ELF-1 (cell line): ENCODE data around the gene PHKA2.

Experiments
- DNase-seq: peaks from one replicate; pipeline ENCODE4 v3.0.0-alpha.2; 2016; ENCODE audit warnings: low read depth, low spot score

Gene PHKA2

DNA sequence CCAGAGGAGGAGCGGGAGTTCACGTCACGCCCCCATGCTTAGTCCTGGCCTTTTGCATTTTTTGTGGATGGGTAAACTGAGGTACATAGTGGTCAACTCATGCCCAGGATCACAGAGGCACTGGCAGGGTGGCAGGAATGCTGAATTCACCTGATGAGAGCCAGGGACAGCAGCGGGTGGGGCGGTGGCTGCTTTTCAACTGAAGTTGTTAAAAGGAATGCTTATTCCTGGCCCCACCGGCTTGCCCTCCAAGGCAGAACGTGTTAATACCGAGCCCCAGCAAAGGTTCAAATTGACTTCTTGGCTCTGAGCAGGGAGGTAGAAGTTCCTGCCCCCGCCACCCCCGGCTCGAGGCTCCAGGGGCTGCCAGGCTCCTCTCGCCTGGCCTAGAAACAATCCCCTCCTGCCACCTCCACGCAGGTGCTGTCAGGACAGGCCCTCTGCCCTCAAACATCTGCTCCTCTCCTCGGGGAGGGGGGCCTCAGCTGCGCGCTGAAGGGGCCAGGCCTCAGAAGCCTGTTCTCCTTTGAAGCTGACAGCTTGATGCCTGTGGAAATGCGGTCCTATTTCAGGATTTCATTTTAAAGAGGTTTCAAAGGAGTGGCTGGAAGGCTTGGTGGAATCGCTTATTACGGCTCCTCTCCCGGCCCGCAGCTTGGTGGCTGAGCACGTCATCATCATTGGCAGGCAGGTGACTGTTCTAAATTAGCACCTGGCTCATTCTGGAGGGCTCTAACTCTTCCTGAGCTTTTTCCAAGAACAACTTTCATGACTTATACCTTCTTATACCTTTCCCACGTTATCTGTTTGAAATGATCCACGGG lies 93.0 kb downstream of the PHKA2 start:
- DNase-seq = no peak

DNA sequence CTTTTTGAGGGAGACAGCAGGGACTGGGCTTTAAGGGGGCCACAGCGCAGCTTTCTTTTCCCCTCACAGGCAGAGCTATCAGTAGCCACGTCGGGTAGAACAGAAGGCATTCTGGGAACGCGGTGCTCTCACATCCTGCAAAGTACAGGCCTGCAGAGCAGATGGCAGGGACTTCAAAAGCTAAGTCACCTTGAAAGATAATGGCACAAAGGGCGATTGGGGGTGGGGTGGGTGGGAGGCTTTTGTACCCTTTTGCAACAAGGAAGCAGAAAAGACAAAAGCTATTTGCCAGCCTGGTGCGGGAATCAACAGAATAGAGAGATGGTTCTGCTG lies 93.9 kb downstream of the PHKA2 start:
- DNase-seq = no peak

DNA sequence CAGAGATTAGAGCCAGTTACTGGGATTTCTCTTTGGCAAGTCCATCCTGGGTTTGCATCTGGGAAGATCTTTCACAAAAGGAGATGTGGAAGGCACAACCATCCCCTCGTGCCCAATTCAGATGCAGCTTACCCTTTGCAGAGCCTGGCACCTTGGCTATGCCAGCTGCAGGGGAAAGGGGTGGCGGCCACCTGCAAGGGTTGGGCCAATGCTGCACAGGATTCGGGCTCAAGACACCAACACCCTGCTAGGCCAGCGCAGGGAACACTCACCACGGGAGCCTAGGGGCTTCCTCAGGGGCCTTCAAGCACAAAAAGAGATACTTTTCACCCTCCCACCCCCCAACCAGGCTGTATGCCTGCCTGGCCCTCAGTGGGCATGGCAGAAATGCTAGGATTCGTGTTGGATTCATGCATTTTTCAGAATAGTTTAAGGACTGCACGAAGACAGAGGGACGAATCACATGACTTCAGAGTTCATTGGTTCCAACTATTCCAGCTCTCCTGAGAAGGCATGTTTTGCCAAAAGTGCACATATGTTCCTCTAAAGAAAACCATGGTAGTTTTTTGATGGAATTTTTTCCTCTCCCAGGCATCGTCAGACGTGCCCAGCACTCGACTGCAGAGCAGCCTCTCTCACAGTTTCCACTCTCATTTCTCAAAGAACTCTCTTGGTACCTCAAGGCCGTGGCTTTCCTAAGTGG lies 94.4 kb downstream of the PHKA2 start:
- no peak for DNase-seq

DNA sequence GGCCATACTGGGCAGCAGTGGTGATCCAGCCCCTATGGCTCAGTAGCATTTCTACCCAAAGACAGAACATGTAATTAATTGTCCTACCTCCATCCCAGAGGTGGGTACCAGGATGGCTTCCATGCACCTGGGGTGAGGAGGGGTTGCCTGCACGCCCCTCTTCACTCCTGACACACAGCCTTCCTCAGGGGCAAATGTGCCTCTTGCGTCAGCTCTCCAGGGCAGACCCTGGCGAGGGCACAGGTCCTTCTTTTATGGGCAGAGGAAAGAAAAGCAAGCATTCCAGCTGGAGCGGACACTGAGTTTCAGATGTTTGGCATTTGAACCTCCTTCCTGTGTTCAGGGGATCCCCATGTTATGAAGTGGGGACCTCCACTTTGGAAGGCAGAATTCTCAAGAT lies 95.6 kb downstream of the PHKA2 start:
- DNase-seq = no peak

DNA sequence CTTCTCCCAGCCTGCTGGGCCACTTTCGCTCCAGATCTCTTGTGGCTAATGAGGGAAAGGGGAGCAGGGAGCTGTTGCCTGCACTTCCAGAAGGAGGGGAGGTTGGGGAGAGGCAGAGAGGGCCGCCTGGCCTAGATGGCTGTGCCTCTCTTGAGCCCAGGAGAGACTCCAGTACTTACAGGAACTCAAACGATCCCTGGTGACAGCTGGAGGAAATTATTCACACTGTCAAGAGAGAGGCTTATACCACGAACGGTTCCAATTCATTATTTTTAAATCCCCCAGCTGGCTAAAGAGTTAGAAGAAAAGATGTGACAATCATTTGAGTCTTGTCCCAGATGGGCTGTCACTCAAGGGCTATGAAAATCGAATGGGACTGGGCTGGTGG lies 96.1 kb downstream of the PHKA2 start:
- no peak for DNase-seq

DNA sequence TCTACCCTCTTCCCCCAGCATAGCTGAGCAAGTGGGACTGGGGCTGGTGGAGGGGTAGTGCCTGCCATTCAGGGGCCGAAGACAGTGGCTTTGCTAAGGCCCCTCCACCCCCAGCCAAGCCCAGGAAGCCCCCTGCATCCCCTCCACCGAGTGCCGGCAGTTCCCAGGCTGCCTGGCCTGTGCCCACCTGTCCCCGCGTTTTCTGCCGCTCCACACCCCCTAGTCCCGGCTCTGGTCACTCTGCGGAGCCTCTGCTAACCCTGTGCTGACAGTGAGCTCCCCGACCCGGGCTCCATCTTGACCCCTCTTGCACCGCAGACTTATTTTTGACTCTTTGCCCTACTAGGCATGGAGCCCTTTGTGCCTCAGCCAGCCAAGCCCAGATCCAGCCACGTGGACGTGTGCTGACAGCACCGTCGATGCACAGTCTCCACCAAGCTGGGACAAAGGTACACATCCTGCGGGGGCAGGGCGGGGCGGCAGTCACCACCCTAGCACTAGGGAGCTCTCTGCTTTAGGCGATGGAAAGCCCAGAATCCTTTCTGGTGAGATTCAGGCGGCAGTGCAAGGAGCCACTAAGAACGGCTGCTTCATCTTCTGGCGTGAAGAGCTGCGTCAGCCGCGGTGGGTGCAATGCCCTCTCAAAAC lies 96.6 kb downstream of the PHKA2 start:
- no peak for DNase-seq

DNA sequence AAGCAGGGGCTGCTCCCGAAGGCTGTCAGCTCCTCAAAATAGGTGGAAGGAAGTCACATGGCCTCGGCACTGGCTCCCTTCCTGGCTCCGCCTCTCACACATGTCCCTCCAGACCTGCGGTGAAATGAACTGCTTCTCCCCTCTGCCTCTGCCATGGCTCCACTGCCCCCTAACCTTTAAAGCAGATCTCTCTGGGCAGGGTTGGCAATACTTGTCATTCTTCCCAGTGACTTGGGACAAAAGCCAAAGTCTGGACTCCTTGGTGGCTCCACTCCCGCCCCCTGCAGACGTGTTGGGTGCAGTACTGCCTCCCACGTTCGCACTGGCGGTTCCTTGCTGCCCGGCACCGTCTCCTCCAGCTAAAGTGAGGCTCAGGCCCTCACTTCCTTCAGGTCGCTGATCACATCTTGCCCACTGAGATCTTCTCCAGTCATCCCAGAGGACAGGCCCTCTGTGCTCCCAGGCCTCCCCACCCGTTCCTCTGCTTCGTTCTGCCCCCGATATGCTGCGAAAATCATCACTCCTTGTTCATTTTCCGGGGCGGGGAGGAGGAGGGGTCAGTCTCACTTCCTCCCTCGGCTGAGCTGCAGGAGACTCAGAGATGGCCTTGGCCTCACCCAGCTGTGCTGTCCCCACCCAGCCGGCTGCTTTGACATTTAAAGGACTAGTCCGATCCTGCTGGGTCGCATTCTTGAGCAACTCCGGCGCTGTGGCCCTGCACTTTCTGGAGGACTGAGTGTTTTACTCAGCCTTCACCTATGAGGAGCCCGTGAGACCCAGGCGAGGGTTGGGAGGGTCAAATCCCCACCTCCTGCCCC lies 97.4 kb downstream of the PHKA2 start:
- DNase-seq = peak; percentile 86

DNA sequence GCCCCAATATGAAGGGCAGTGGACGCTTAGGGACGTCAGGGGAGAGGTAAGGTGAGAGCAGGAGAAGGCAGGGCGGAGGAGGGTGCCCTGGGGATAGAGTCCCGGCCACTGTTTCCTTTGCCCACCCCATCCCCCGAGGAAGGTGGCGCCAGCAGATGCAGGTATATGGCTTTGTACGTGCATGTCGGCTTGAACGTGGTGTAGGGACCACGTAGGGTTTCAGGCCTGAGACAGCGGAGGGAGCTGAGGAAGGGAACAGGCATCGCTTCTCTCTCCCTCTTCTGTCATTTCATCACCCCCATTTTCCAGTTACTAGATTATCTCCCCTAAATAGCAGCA lies 97.9 kb downstream of the PHKA2 start:
- no peak for DNase-seq

DNA sequence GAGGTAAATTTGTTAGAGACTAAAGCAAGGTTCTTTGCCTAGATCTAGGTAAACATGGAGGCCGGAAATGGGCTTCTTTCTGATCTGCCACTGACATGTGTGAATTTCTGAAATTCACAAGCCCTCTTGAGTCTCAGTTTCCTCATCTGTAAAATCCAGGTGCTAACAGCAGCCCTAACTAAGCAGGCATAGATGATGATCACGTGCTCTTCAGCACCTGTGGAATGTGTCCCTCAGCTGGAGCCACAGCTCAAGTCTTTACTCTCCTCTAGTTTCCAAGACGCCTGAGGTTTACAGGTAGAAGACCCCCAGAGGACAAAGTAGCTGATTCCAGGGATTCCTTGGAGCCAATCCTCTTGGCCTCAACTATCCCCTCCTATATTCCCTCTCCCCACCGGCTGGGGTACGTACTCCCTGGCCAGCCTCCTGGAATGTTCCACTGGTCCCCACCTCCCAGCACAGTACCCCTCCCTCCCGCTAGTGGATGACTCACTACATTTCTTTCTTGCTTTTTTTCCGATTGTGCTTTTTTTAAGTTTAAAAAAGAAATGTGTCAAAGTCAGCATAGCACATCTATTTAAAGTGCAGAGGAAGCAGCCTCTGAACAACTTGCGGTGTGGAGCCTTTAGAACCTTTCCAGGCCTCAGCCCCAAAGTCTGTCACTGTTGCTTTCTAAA lies 98.4 kb downstream of the PHKA2 start:
- DNase-seq = no peak

DNA sequence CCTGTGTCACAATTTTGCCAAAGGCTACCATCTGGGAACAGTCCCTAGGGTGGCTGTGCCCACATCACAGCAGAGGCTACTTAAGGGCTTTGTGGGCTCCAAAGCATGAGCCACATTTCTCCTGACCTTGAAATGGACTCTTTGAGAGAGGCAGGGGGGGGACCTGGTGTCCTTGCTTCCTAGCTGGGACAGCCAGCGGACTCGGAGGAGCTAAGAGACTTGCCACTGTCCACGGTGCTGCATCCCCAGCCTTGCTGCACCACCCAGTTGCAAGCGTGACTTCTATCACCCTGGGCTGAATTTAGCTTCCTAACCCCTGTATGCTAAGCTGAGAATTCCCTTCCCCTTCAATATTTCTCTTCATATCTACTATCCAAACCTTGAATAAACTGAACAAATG lies 99.0 kb downstream of the PHKA2 start:
- DNase-seq = no peak

DNA sequence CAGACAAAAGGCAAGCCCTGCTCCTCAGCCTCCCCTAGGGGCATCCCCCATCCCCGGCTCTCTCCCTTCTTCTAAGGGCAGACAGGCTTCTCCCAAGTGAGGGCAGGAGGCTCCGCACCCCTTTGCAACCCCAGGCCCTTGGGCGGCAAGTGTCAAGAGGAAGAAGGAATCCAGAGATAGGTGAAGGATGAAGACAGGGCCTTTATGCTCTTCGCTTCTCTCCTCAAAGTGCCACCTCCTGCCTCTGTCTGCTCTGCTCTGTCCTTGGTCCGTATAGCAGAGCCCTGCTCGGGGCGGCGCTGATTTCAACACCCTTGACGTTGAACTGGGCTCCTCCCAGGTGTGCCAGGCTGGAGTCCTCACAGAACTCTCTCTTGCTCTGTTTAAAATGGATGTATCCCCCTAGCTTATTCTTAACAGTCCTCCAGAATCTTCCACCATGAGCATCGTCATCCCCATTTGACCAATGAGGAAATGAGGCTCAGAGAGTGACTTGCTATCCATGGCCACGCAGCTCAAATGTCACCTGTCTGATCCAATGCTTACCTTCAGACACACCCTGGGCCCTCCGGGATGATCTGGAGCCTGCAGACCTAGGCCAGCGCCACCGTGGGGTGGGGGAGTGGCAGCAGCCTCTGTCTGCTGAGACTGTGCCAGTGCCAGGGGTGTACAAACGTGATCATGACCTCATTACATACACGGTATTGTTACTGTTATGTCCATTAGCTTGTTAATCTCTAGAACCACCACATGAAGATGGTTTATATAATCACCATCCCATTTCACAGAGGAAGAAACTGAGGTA lies 99.8 kb downstream of the PHKA2 start:
- DNase-seq = no peak

DNA sequence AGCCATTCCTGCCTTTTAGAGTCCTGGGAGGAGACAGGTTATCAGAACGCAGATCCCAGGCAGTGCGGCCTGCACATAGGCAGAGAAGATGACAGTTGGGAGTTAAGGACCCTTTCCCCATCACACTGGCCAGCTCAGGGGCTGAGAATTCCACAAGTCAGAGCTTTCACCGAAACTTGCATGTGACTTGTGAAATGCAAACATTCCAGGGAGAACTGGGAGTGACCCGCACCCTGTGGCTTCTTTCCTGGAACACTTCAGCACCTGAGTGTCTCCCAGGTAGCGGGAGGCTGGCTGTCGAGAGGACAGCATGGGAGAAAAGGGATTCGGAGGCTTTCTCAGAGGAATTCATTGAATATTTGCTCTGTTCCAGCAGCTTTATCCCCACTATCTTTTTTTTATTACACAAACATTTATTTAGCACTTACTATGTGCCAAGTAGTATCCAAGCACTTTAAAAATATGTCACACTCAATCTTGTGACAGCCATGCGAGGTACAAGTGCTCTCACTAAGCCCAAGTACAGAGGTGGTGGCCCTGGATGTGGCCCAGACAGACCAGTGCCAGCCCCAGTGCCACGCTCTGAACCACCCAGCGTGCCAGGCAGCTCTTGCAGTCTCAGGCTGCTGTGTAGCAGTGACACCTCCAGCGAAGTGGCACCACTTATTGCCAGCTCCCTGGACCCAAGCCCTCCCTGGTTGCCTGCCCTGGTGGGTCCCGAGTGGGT lies 100.5 kb downstream of the PHKA2 start:
- DNase-seq = peak; percentile 62

DNA sequence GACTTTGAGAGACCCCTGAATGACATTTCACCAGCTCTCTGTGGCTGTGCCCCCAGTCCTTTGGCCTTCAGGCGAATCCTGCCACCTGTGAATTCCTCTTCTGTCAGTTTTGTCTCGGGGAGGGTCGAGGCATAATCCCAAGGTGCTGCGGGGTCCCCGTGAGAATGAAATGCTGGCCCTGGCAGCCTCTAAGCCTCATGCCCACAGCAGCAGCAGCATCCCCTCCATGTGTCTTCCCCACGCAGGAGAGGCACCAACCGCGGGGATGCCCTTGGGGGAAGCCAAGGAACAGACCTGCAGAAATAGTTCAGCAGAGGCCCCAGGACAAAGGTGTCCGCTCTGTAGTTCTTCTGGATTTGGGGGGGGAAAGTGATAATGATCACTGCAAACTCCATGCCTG lies 104.8 kb downstream of the PHKA2 start:
- no peak for DNase-seq

DNA sequence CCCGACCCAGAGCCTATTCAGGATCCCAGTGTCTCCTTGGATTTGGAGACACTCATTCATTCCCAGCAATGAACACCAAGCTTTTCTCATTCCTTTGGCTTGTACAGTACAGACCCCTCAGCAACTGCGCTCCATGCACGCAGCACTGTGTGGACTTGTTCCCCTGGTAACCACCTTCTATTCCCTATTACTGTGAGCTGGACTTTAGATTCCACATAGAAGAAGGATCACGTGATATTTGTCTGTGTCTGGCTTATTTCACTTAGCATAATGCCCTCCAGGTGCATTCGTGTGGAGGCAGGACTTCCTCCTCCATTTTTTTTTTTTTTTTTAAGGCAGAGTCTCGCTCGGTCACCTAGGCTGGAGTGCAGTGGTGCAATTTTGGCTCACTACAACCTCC lies 106.4 kb downstream of the PHKA2 start:
- no peak for DNase-seq

DNA sequence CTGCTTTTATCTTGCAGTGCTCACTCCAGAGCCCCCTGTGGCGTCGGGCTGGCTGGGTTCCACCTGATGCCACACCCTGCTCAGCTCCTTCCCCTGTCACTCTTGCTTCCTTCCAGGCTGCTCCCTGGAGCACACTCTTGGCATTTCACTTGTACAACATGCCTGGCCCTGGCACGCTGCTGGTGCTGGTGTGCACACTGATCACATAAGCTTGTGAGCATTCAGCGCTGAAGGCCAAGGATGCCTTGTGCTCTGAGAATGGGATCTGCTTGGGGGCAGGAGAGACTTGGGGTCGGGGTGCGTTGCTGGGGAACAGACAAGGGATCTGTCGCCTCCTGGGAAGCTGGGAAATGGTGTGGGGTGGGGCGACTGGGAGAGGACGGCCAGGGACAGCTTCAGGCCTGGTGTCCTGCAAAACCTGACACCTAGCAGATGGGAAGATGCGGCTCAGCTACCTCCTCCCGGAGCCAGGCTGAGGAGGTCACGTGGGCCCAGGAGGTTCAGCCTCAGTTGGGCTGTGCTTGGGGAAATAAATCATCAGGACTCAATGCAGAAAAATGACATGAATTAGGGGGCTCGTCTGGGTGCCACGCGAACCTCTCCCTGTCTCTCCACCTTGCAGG lies 108.5 kb downstream of the PHKA2 start:
- DNase-seq = no peak

DNA sequence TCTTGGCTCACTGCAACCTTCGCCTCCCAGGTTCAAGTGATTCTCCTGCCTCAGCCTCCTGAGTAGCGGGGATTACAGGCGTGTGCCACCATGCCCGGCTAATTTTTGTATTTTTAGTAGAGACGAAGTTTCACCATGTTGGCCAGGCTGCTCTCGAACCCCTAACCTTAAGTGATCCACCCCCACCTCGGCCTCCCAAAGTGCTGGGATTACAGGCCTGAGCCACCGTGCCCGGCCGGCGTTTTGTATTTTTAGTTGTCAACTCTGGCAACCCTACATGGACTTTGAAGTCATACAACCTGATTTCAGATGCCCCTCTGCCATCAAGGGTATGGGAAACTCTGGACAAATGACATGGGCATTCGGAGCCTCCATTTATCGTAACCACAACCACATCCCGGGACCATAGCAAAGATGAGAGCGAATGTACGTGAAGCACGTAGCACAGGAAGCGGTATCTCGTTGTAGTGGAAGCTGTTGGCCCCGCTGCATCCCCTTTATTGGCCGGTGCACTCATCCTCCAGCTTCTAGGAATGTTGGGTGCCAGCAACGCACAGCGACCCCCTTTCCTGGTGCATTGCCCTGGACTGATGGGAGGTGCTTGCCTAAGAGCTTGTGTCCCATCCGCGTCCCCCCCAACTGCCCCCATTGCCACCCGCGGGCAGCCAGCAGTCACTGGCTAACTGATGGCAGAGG lies 109.2 kb downstream of the PHKA2 start:
- DNase-seq = no peak

DNA sequence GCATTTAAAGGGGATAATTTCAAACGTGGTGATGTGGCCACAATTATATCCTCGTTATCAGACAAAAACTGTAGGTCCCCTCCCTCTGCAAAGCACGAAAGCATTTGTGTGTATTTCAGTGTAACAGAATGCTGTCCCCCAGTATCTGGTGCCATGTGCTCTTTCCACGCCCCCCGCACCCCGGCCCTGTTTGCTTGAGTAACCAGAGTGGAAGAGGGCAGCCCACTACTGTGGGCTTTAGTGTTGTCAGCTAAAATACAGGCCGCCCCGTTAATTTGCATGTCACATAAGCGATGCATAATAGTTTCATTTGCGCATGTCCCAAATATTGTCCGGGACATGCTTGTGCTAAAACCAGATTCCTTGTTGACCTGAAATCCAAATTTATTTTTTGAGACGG lies 110.1 kb downstream of the PHKA2 start:
- no peak for DNase-seq

DNA sequence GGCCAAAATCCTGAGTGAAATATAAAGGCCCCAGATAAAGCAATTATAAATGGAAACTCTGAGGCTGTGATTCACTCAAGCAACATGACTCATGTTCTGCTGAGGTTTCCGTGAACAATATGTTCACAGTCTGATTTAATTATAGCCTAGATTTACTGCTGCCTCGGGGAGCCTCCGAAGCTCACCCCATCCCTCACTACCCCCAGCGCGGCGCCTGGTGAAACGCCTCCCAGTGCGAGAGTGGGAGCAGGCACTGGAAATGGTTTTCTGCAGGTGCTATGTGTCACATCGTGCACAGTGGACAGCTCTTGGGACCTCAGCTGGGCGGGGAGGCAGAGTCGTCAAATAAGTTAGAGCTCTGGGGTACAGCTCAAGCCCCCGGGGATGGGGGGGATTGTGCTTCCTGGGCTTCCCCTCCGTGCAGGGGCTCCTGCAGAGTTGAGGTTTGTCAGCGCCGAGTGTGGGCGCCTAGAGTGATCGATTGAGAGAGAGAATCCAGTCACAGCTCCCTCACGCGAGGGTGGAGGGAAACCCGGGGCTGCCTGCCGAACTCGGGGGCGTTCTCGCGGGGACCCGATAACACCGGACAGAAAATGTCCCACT lies 110.6 kb downstream of the PHKA2 start:
- DNase-seq = no peak

DNA sequence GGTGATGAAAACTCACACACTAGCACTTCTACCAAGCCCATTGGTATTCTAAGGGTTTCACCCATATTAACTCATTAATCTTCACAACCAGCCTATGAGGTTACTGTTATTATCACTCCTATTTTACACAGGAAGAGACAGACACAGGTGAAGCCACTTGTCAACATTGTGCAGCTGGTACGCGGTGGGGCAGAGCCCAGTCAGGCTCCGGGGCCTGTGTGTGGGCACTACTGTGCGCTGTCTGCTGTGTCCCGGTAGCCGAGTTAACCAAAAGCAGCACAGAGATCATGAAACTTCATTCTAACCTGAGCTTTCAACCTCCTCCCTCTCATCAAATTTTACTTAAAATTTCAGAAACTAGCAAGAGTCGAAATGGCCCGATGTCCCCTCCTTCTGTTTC lies 111.3 kb downstream of the PHKA2 start:
- no peak for DNase-seq
